ENCODE results near the gene CEP135. TPM values are rescaled to one million over a fixed set of nuclear protein-coding genes. Genes with fewer than 3 reads are reported as not detected.
"Not testable (repeated sequence)": the region's sequence is repeated elsewhere in the genome, so short reads cannot be mapped to it uniquely, and the experiment has no call there.

The CEP135 gene
- total RNA-seq, 3 donors from 2014 or later, result 14.4 to 15.5 (median 14.7) TPM

DNA sequence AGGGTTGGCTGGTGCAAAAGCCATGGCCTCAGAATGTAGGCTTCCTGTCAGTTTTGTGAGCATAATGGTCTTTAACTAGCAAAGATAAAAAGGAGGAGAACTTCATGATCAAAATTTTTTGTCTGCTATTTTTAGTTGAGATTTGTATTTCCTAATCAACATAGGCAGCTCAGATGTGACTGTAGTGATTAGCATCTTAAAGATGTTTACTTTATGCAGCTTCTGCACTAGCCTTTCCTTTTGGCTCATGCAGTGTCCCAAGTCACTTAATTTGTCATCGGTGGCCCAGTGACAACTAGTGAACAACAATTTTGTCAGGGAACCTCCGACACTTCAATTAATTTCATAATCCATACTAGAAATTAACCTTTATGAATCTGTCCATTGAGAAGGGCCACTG, 109.8 kb downstream of the CEP135 start:
- no peaks in the 10 kb centered on the region for H3K4me1 Mint-ChIP-seq (ENCODE audit: low read depth)
- no peak for DNase-seq

GRCh38 chr4:56060036-56060435, 111.3 kb downstream of the CEP135 start:
- DNase-seq (no peak), ATAC-seq (no peak)
- no peaks in the 10 kb centered on the region for H3K36me3 Mint-ChIP-seq (ENCODE audit: insufficient read depth)
- H3K4me1 Mint-ChIP-seq (ENCODE audit: low read depth), result no peaks in the 10 kb centered on the region
- no peaks in the 10 kb centered on the region for H3K9me3 Mint-ChIP-seq
- H3K27me3 Mint-ChIP-seq (ENCODE audit: low read depth), result peaks cover 26% of the 10 kb centered on the region
- H3K4me3 Mint-ChIP-seq, result no peak overlapping the region

More for the DNA sequence above, 109.8 kb downstream of the CEP135 start:
- Mint-ChIP-seq H3K4me3 (no peak overlapping the region), H3K27me3 (ENCODE audit: low read depth) (peaks cover 22% of the 10 kb centered on the region), H3K9me3 (no peaks in the 10 kb centered on the region), H3K36me3 (ENCODE audit: insufficient read depth) (no peaks in the 10 kb centered on the region)
- ATAC-seq, result no peak

GRCh38 chr4:56062106-56062505, 113.4 kb downstream of the CEP135 start:
- H3K9me3 Mint-ChIP-seq, result no peaks in the 10 kb centered on the region

DNA sequence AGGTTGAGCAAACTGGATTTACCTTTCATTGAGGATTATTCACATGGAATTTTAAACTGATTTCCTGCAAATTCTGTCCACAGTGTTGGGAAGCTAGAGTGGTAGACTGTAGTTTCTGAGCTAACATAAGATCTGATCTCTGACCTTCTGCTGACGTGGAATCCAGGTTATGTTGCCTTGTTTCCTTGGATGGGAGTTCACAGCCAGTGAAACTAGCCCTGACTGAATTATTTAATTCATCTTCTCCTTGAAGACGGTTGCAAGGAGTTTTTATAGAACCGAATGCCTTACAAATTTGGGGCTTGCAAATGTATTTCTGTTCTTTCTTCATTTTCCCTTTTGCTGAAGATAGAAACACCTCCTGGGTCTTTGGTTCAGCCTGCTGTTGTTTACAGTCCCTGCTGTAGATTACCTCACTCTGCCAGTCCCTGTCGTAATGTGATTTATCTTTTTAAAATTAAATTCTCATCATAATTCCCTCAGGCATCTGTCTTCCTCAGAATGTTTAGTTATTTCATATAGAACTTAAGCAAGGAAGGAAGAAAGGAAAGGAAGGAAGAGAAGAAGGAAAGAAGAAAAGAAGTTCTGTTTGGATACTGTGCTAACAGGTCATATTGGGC, 113.9 kb downstream of the CEP135 start:
- DNase-seq, result no peak
- peaks cover 28% of the 10 kb centered on the region for H3K27me3 Mint-ChIP-seq (ENCODE audit: low read depth)
- no peaks in the 10 kb centered on the region for H3K36me3 Mint-ChIP-seq (ENCODE audit: insufficient read depth)
- no peak overlapping the region for H3K4me3 Mint-ChIP-seq
- H3K9me3 Mint-ChIP-seq, result no peaks in the 10 kb centered on the region
- H3K4me1 Mint-ChIP-seq (ENCODE audit: low read depth), result no peaks in the 10 kb centered on the region
- no peak for ATAC-seq

More at GRCh38 chr4:56062106-56062505, 113.4 kb downstream of the CEP135 start:
- peaks cover 31% of the 10 kb centered on the region for H3K27me3 Mint-ChIP-seq (ENCODE audit: low read depth)
- no peak for ATAC-seq
- no peak overlapping the region for H3K4me3 Mint-ChIP-seq
- no peak for DNase-seq
- no peaks in the 10 kb centered on the region for H3K36me3 Mint-ChIP-seq (ENCODE audit: insufficient read depth)
- H3K4me1 Mint-ChIP-seq (ENCODE audit: low read depth), result no peaks in the 10 kb centered on the region

GRCh38 chr4:56066493-56066892, 117.7 kb downstream of the CEP135 start:
- H3K4me1 Mint-ChIP-seq (ENCODE audit: low read depth), result no peaks in the 10 kb centered on the region
- ATAC-seq (no peak), DNase-seq (no peak)
- H3K36me3 Mint-ChIP-seq (ENCODE audit: insufficient read depth), result no peaks in the 10 kb centered on the region
- no peaks in the 10 kb centered on the region for H3K9me3 Mint-ChIP-seq
- H3K27me3 Mint-ChIP-seq (ENCODE audit: low read depth), result peaks cover 26% of the 10 kb centered on the region
- H3K4me3 Mint-ChIP-seq, result no peak overlapping the region

DNA sequence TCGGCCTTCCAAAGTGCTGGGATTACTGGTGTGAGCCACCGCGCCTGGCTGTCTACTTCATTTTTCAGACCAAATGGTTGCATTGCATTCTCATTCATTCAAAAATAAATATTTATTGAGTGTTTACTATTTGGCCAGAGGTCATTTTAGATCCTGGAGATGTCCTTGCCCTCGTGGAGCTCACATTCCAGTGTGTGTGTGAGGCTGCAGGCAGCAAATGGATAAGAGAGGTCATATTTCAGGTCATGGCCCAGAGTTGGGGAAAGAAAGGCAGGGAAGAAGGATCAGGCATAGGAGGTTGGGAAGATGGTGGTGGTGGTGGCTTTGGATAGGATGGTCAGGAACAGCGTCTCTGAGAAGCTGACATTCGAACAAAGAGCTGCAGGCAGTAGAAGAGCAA, 119.1 kb downstream of the CEP135 start:
- Mint-ChIP-seq H3K27me3 (ENCODE audit: low read depth) (peaks cover 26% of the 10 kb centered on the region), H3K9me3 (no peaks in the 10 kb centered on the region), H3K4me1 (ENCODE audit: low read depth) (no peaks in the 10 kb centered on the region), H3K4me3 (no peak overlapping the region), H3K36me3 (ENCODE audit: insufficient read depth) (no peaks in the 10 kb centered on the region)
- ATAC-seq, result no peak
- DNase-seq, result no peak

GRCh38 chr4:56072730-56073129, 124.0 kb downstream of the CEP135 start:
- not testable (repeated sequence) for H3K9me3 Mint-ChIP-seq; ATAC-seq; H3K4me1 Mint-ChIP-seq (ENCODE audit: low read depth); H3K4me3 Mint-ChIP-seq; DNase-seq; H3K36me3 Mint-ChIP-seq (ENCODE audit: insufficient read depth)
- H3K27me3 Mint-ChIP-seq (ENCODE audit: low read depth), result peaks cover 17% of the 10 kb centered on the region

- DNase-seq, result no peak
- Mint-ChIP-seq H3K4me3 (no peak overlapping the region), H3K27me3 (ENCODE audit: low read depth) (peaks cover 8% of the 10 kb centered on the region), H3K9me3 (no peaks in the 10 kb centered on the region), H3K4me1 (ENCODE audit: low read depth) (no peaks in the 10 kb centered on the region), H3K36me3 (ENCODE audit: insufficient read depth) (no peaks in the 10 kb centered on the region)
- no peak for ATAC-seq
These were observed 128.9 kb downstream of the CEP135 start for GRCh38 chr4:56077676-56078075.

DNA sequence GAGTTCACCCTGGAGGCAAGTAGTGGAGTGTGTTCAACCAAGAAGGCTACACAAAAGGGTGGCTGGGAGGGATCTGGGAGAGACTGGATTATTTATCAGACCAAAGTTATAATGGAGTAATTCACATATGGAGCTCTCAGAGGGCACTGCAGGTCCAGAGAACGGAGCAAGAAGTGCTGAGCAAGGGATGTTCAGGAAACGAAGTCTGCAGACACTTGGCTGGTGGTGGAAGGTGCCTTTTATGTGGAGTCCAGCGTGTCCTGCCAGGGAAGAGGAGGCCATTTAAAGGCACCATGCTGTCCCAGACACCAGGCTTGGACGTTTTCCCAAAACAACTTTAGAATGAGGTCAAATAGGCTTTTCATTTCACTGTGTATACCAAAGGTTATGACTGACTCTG, 130.1 kb downstream of the CEP135 start:
- no peak overlapping the region for H3K4me3 Mint-ChIP-seq
- no peaks in the 10 kb centered on the region for H3K4me1 Mint-ChIP-seq (ENCODE audit: low read depth)
- ATAC-seq, result no peak
- DNase-seq, result no peak
- H3K9me3 Mint-ChIP-seq, result no peaks in the 10 kb centered on the region
- peaks cover 8% of the 10 kb centered on the region for H3K27me3 Mint-ChIP-seq (ENCODE audit: low read depth)
- H3K36me3 Mint-ChIP-seq (ENCODE audit: insufficient read depth), result no peaks in the 10 kb centered on the region

GRCh38 chr4:56080384-56080783, 131.6 kb downstream of the CEP135 start:
- DNase-seq, result no peak
- H3K9me3 Mint-ChIP-seq, result no peaks in the 10 kb centered on the region
- H3K36me3 Mint-ChIP-seq (ENCODE audit: insufficient read depth), result no peaks in the 10 kb centered on the region
- ATAC-seq, result no peak
- no peaks in the 10 kb centered on the region for H3K4me1 Mint-ChIP-seq (ENCODE audit: low read depth)
- H3K27me3 Mint-ChIP-seq (ENCODE audit: low read depth), result peaks cover 3% of the 10 kb centered on the region
- H3K4me3 Mint-ChIP-seq, result no peak overlapping the region

DNA sequence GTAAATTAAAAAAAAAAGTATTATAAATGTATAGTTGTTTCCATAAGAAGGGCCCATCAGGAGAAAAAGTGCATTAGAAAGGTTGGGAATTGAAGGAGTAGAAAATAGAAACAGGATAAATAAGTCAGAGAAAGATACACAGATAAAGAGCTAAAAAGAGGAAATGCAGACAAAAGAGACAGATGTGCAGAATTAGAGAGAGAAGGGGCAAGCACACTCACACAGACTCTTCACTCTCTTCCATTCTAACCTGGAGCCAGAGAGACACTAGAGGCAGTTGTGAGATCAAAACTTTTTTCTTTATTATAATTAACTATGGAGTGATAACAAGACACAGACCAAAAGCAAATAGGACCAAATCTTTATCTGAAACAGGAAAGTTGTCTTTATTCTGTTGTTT, 134.1 kb downstream of the CEP135 start:
- Mint-ChIP-seq H3K27me3 (ENCODE audit: low read depth) (no peaks in the 10 kb centered on the region), H3K9me3 (no peaks in the 10 kb centered on the region), H3K4me1 (ENCODE audit: low read depth) (no peaks in the 10 kb centered on the region), H3K36me3 (ENCODE audit: insufficient read depth) (no peaks in the 10 kb centered on the region), H3K4me3 (no peak overlapping the region)
- DNase-seq (no peak), ATAC-seq (no peak)

Other genes with a start within 250 kb of the CEP135 start
- not detected for gene EXOC1L, start 129.2 kb upstream of the CEP135 start, total RNA-seq
- gene EXOC1, start 95.3 kb upstream of the CEP135 start, total RNA-seq, result 10 to 100 TPM; 15.9 to 16.4 (median 16.2) TPM

Measured in activated T-cell treated with anti-CD3 and anti-CD28 coated beads, Interleukin-2, amount 50 U/mL, for 4 hours (primary cell).